ENCODE measurements around the gene RAB40B. TPM values are rescaled to one million over a fixed set of nuclear protein-coding genes. Genes with fewer than 3 reads are reported as not detected.

RAB40B gene
- total and polyA plus RNA-seq, 8 donors = 3.4 to 15.8 (median 6.5) TPM

- intact Hi-C loops (cut with DNase I) = no loop called here
- peak in 1 of 6 donors; percentile 73 for DNase-seq
Measured at GRCh38 chr17:82713071-82713723, 14.7 kb upstream of the RAB40B start.

GRCh38 chr17:82710499-82711232, 12.2 kb upstream of the RAB40B start:
- no peak overlapping the region for H3K27ac ChIP-seq
- no peaks in the 10 kb centered on the region for H3K36me3 ChIP-seq
- H3K9me3 ChIP-seq = no peaks in the 10 kb centered on the region
- peaks cover 0 to 3% (median 0%) of the 10 kb centered on the region in 3 donors for H3K4me1 ChIP-seq
- no peak for TF ChIP-seq CTCF (IDR thresholded peaks at IDR 0.05)
- no peak overlapping the region for H3K4me3 ChIP-seq
- 62 to 63% methylated on average over 29 of the region's 29 CpGs for WGBS, 2 donors
- DNase-seq (no peak), ATAC-seq (no peak), FAIRE-seq (no peak)
- intact Hi-C loops (cut with DNase I) = no loop called here
- no peaks in the 10 kb centered on the region for H3K27me3 ChIP-seq

More at GRCh38 chr17:82713071-82713723, 14.7 kb upstream of the RAB40B start:
- H3K4me3 ChIP-seq = no peak overlapping the region
- ATAC-seq (no peak), FAIRE-seq (no peak)
- H3K4me1 ChIP-seq = peaks cover 0 to 11% (median 8%) of the 10 kb centered on the region in 3 donors
- no peaks in the 10 kb centered on the region for H3K9me3 ChIP-seq
- 89 to 92% methylated on average over 35 of the region's 35 CpGs for WGBS, 2 donors
- no peak for TF ChIP-seq CTCF (IDR thresholded peaks at IDR 0.05)
- no peak overlapping the region for H3K27ac ChIP-seq
- H3K27me3 ChIP-seq = no peaks in the 10 kb centered on the region
- no peaks in the 10 kb centered on the region for H3K36me3 ChIP-seq

GRCh38 chr17:82709676-82710498, 11.4 kb upstream of the RAB40B start:
- H3K27me3 ChIP-seq = no peaks in the 10 kb centered on the region
- H3K4me1 ChIP-seq = no peaks in the 10 kb centered on the region
- no peak for FAIRE-seq
- H3K4me3 ChIP-seq = no peak overlapping the region
- H3K36me3 ChIP-seq = no peaks in the 10 kb centered on the region
- TF ChIP-seq CTCF (IDR thresholded peaks at IDR 0.05) = no peak
- no peak overlapping the region for H3K27ac ChIP-seq
- intact Hi-C loops (cut with DNase I) = no loop called here
- 76 to 78% methylated on average over 25 of the region's 25 CpGs for WGBS, 2 donors
- ATAC-seq = no peak
- no peak for DNase-seq
- no peaks in the 10 kb centered on the region for H3K9me3 ChIP-seq

GRCh38 chr17:82709024-82709675, 10.7 kb upstream of the RAB40B start:
- FAIRE-seq (no peak), DNase-seq (peak in 1 of 6 donors; percentile 70), ATAC-seq (no peak)
- no peak for TF ChIP-seq CTCF (IDR thresholded peaks at IDR 0.05)
- intact Hi-C loops (cut with DNase I) = no loop called here
- Histone ChIP-seq H3K36me3 (no peaks in the 10 kb centered on the region), H3K4me3 (no peak overlapping the region), H3K9me3 (no peaks in the 10 kb centered on the region), H3K4me1 (no peaks in the 10 kb centered on the region), H3K27me3 (no peaks in the 10 kb centered on the region), H3K27ac (no peak overlapping the region)
- WGBS, 2 donors = 46 to 48% methylated on average over 8 to 9 of the region's 9 CpGs
